ENCODE data around the gene PPP2R2B. TPM values are rescaled to one million over a fixed set of nuclear protein-coding genes. Genes with fewer than 3 reads are reported as not detected.
"Not testable (repeated sequence)": the region's sequence is repeated elsewhere in the genome, so short reads cannot be mapped to it uniquely, and the experiment has no call there.

Gene PPP2R2B
- total RNA-seq, 1 donor from 2014 or later = 0.95 TPM

DNA sequence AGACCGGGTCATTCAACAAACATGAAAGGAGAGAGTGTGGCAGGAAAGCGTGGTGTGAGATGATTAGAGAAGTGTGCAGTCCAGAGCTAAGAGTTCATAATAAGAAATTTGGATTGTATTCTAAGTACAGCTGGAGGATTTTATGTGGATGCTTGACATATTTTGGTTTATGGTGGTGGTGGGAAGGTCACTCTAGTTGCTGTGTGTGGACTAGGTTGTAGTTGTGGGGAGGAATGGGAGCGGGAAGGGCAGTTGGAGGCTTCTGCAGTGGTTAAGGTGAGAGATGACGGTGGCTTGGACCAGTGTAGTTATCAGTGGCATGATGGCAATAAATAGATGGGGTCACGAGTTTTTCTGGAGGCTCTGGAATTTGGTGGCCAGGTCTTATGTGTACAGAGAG is 316.8 kb downstream of the PPP2R2B start:
- Histone ChIP-seq H3K4me1 (no peaks in the 10 kb centered on the region), H3K4me3 (no peak overlapping the region), H3K27me3 (ENCODE audit: low read depth) (no peaks in the 10 kb centered on the region), H3K36me3 (no peaks in the 10 kb centered on the region), H3K27ac (no peak overlapping the region), H3K9me3 (no peaks in the 10 kb centered on the region)
- ATAC-seq = no peak
- TF ChIP-seq, protein P1, sequence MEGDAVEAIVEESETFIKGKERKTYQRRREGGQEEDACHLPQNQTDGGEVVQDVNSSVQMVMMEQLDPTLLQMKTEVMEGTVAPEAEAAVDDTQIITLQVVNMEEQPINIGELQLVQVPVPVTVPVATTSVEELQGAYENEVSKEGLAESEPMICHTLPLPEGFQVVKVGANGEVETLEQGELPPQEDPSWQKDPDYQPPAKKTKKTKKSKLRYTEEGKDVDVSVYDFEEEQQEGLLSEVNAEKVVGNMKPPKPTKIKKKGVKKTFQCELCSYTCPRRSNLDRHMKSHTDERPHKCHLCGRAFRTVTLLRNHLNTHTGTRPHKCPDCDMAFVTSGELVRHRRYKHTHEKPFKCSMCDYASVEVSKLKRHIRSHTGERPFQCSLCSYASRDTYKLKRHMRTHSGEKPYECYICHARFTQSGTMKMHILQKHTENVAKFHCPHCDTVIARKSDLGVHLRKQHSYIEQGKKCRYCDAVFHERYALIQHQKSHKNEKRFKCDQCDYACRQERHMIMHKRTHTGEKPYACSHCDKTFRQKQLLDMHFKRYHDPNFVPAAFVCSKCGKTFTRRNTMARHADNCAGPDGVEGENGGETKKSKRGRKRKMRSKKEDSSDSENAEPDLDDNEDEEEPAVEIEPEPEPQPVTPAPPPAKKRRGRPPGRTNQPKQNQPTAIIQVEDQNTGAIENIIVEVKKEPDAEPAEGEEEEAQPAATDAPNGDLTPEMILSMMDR (IDR thresholded peaks at IDR 0.05) = no peak
- DNase-seq = no peak
- intact Hi-C loops (cut with DNase I) = no loop called here

DNA sequence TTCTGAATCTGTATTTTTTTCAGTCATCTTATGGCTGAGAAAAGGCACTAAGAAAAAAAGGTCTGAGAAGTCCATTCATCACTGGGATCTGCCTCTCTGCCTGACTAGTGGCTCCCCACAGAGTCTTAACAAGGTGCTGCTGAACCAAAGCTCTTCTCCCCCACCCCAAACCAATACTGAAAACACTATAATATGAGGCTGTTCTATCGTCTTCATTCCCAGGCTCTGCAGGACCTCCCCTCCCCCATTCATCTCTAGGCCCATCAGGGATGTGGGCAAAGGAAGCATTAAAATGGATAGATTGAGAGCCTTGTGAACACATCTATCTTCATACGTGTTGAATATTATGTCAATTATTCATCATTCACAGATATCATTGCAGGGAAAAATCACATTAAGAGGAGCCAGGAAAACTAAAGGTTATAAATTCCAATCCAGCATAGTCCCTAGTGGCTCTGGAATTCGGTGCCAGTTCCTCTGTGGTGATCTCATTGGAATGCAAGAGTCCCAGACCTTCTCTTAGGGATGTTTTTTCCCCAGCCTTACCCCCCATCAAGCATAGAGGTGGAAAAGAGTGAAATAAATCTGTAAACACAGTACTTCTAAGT is 318.2 kb downstream of the PPP2R2B start:
- intact Hi-C loops (cut with DNase I) = no loop called here
- Histone ChIP-seq H3K9me3 (no peaks in the 10 kb centered on the region), H3K27me3 (ENCODE audit: low read depth) (no peaks in the 10 kb centered on the region), H3K4me3 (no peak overlapping the region), H3K27ac (no peak overlapping the region), H3K36me3 (no peaks in the 10 kb centered on the region), H3K4me1 (no peaks in the 10 kb centered on the region)
- TF ChIP-seq, protein P1 (IDR thresholded peaks at IDR 0.05) = no peak
- DNase-seq = no peak
- no peak for ATAC-seq

DNA sequence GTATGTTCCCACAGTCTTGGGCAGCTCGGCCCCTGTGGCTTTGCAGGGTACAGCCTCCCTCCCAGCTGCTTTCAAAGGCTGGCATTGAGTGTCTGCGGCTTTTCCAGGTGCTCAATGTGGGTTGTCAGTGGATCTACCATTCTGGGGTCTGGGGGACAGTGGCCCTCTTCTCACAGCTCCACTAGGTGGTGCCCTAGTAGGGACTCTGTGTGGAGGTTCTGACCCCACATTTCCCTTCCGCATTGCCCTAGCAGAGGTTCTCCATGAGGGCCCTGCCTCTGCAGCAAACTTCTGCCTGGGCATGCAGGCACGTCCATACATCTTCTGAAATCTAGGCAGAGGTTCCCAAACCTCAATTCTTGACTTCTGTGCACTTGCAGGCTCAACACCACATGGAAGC is 321.7 kb downstream of the PPP2R2B start:
- H3K4me3 ChIP-seq; H3K36me3 ChIP-seq; H3K4me1 ChIP-seq; DNase-seq; H3K9me3 ChIP-seq; H3K27me3 ChIP-seq (ENCODE audit: low read depth); ATAC-seq; H3K27ac ChIP-seq; intact Hi-C loops (cut with DNase I): not testable (repeated sequence)

DNA sequence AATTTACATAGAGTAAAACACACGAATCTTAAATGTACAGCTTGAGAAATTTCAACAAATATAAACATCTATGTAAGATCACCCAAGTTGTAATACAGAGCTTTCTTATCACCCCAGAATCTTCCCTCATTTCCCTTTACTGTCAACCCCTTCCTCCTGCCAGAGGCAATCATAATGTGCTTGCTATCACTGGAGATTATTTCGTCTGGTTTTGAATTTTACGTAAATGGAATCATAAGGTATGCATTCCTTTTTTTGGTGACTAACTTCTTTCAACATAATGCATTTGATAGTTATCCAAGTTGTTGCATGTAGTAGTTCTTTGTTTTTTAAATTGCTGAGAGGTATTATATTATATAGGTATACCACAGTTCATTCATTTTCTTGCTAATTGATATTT is 325.1 kb downstream of the PPP2R2B start:
- TF ChIP-seq, protein P1 (IDR thresholded peaks at IDR 0.05) = no peak
- Histone ChIP-seq H3K36me3 (no peaks in the 10 kb centered on the region), H3K4me1 (no peaks in the 10 kb centered on the region), H3K27me3 (ENCODE audit: low read depth) (no peaks in the 10 kb centered on the region), H3K9me3 (no peaks in the 10 kb centered on the region), H3K4me3 (no peak overlapping the region), H3K27ac (no peak overlapping the region)
- DNase-seq (no peak), ATAC-seq (no peak)
- intact Hi-C loops (cut with DNase I) = no loop called here

DNA sequence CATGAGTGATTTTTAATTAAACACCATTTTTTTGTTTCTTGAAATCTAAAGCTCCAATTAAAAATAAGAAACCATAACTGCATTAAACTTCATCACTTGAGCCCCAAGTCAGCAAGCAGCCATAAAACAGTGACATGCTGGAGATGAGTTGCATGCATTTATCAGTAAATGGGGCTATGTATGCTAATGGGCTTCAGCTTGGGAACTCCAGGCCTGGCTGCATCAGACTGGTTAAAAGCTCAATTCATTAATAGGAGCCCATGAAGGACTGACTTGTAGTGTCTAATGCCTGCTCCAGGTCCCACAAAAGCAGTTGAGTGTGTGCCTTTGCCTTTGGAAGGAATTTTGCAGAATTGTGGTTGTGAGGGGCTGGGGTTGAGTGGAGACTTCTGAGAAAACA is 328.9 kb downstream of the PPP2R2B start:
- Histone ChIP-seq H3K27me3 (ENCODE audit: low read depth) (no peaks in the 10 kb centered on the region), H3K4me3 (no peak overlapping the region), H3K36me3 (no peaks in the 10 kb centered on the region), H3K27ac (no peak overlapping the region), H3K4me1 (no peaks in the 10 kb centered on the region), H3K9me3 (no peaks in the 10 kb centered on the region)
- ATAC-seq (no peak), DNase-seq (no peak)
- TF ChIP-seq, protein P1 (IDR thresholded peaks at IDR 0.05) = no peak
- intact Hi-C loops (cut with DNase I) = no loop called here

DNA sequence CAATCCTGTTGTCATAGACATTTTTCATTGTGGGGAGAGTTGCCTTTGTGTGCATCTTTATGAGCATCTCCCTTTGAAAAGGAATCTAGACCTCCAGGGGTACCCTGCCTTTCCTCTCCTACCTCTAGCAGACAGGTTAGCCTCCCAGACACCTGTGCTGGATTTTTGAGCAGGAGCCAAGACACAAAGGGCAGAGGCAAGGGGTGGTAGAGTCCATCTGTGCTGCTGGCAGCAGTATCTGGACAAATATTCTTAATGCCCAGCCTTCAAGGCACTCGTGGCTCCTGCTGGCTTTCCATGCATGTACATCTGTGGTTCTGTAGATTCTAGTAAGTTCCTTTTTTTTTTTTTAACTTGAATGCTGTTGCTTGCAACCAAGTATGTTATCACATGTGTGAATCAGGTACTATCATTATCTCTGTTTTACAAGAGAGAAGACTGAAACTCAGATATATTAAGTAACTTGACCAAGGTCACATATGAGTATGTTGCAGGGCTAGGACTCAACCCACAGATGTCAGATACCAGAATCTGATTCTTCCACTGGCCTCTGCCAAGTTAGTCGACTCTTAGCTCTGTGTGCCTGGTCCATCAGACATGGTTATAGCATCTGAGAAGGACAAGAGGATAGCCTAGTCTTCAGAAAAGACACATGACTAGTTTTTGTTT is 329.6 kb downstream of the PPP2R2B start:
- H3K4me3 ChIP-seq = no peak overlapping the region
- no peaks in the 10 kb centered on the region for H3K36me3 ChIP-seq
- no peak overlapping the region for H3K27ac ChIP-seq
- intact Hi-C loops (cut with DNase I) = no loop called here
- no peak for DNase-seq
- no peak for ATAC-seq
- H3K9me3 ChIP-seq = no peaks in the 10 kb centered on the region
- no peaks in the 10 kb centered on the region for H3K27me3 ChIP-seq (ENCODE audit: low read depth)
- TF ChIP-seq, protein P1 (IDR thresholded peaks at IDR 0.05) = no peak
- H3K4me1 ChIP-seq = no peaks in the 10 kb centered on the region
